Measurements from ENCODE around the gene CPD. TPM values are rescaled to one million over a fixed set of nuclear protein-coding genes. Genes with fewer than 3 reads are reported as not detected.
A peak's percentile ranks its signal among the peaks of the same experiment; 100 is the strongest.

The CPD gene
- total RNA-seq, 1 donor from 2014 or later, result 97.9 TPM

DNA sequence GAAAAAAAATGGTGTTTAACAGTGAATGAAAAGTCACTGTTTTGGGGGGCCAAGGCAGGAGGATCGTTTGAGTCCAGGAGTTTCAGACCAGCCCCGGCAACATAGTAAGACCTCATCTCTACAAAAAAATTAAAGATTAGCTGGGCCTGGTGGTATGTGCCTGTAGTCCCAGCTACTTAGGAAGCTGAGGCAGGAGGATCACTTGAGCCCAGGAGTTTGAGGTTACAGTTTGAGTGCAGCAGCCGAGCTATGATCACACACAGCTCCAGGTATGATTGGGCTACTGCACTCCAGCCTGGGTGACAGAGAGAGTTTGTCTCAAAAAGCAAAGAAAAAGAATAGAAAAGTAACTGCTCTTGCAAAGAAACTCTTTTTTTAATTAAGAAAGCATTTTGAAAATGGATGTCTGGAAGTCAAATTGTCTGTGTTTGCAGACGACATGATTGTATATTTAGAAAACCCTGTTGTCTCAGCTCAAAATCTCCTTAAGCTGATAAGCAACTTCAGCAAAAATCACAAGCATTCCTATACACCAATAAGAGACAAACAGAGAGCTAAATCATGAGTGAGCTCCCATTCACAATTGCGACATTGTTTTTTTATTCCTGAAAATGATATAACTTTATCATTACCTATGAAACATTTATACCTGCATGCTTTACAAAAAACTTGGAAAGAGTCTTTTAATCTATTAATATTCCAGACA, 20.5 kb upstream of the CPD start:
- H3K4me3 ChIP-seq (ENCODE audit: low read depth, low read length), result no peak overlapping the region
- no peaks in the 10 kb centered on the region for H3K27me3 ChIP-seq (ENCODE audit: control insufficient read depth, insufficient read depth, low read length)
- TF ChIP-seq CTCF (IDR thresholded peaks at IDR 0.05; ENCODE audit: insufficient read depth, low read length, poor library complexity, severe bottlenecking), result no peak

GRCh38 chr17:30360086-30360808, 18.5 kb upstream of the CPD start:
- no peak for DNase-seq (ENCODE audit: low read depth)
- TF ChIP-seq CTCF (IDR thresholded peaks at IDR 0.05; ENCODE audit: insufficient read depth, low read length, poor library complexity, severe bottlenecking), result no peak
- Histone ChIP-seq H3K4me3 (ENCODE audit: low read depth, low read length) (no peak overlapping the region), H3K36me3 (ENCODE audit: control insufficient read depth, insufficient read depth, low read length) (no peaks in the 10 kb centered on the region), H3K27me3 (ENCODE audit: control insufficient read depth, insufficient read depth, low read length) (no peaks in the 10 kb centered on the region)

More for the DNA sequence above, 20.5 kb upstream of the CPD start:
- no peak for DNase-seq (ENCODE audit: low read depth)
- H3K36me3 ChIP-seq (ENCODE audit: control insufficient read depth, insufficient read depth, low read length), result no peaks in the 10 kb centered on the region

GRCh38 chr17:30361766-30362279, 16.9 kb upstream of the CPD start:
- Histone ChIP-seq H3K36me3 (ENCODE audit: control insufficient read depth, insufficient read depth, low read length) (no peaks in the 10 kb centered on the region), H3K4me3 (ENCODE audit: low read depth, low read length) (no peak overlapping the region), H3K27me3 (ENCODE audit: control insufficient read depth, insufficient read depth, low read length) (no peaks in the 10 kb centered on the region)
- TF ChIP-seq CTCF (IDR thresholded peaks at IDR 0.05; ENCODE audit: insufficient read depth, low read length, poor library complexity, severe bottlenecking), result no peak
- DNase-seq (ENCODE audit: low read depth), result no peak

DNA sequence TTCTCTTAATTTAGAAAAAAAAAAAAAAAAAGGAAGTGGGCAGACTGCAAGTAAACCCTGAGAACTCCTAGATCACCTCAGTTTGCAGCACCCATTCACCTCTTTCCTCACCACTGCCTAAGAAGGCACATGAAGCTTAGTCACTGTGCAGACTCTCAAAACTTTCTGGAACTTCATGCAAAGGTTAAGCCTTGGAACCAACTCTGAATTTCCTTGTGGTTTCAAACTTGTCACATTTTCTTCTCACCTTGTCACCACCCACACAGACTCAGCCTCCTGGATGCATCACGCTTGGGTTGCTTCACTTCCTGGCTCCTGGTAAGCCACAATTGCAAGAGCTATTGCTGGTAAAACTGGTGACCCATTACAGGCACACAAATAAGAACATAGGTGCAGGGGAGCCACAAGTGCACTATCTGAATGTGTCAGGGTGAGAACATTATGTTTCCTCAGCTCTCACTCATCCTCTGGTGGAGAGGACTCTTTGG, 15.0 kb upstream of the CPD start:
- DNase-seq (ENCODE audit: low read depth), result peak; percentile 96
- Histone ChIP-seq H3K4me3 (ENCODE audit: low read depth, low read length) (no peak overlapping the region), H3K27me3 (ENCODE audit: control insufficient read depth, insufficient read depth, low read length) (no peaks in the 10 kb centered on the region), H3K36me3 (ENCODE audit: control insufficient read depth, insufficient read depth, low read length) (no peaks in the 10 kb centered on the region)
- no peak for TF ChIP-seq CTCF (IDR thresholded peaks at IDR 0.05; ENCODE audit: insufficient read depth, low read length, poor library complexity, severe bottlenecking)

DNA sequence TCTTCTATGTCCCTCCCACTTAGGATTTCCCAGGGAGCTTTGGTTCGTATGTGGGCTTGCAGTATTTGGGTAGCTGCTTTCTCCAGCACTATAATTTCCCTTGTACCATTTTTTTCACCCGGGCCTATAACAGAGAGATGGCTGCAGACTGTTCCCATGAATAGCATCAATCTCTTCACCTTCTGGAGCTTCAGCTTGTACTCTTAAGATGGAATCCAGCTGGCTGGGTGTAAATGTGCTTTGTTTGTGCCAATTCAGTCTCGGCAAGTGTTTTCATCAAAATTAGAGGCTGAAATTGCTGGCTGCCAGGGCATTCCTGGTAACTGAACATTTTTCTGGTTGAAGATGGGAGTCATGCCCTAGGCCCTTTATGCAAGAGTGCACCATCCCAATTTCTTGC, 12.2 kb upstream of the CPD start:
- H3K27me3 ChIP-seq (ENCODE audit: control insufficient read depth, insufficient read depth, low read length), result no peaks in the 10 kb centered on the region
- no peaks in the 10 kb centered on the region for H3K36me3 ChIP-seq (ENCODE audit: control insufficient read depth, insufficient read depth, low read length)
- no peak for DNase-seq (ENCODE audit: low read depth)
- no peak overlapping the region for H3K4me3 ChIP-seq (ENCODE audit: low read depth, low read length)
- no peak for TF ChIP-seq CTCF (IDR thresholded peaks at IDR 0.05; ENCODE audit: insufficient read depth, low read length, poor library complexity, severe bottlenecking)

Measured in kidney epithelial cell (primary cell).